Measurements from ENCODE around the gene VCL. TPM values are rescaled to one million over a fixed set of nuclear protein-coding genes. Genes with fewer than 3 reads are reported as not detected.

Gene VCL
- total RNA-seq, 1 donor from 2014 or later, result 26.8 TPM

DNA sequence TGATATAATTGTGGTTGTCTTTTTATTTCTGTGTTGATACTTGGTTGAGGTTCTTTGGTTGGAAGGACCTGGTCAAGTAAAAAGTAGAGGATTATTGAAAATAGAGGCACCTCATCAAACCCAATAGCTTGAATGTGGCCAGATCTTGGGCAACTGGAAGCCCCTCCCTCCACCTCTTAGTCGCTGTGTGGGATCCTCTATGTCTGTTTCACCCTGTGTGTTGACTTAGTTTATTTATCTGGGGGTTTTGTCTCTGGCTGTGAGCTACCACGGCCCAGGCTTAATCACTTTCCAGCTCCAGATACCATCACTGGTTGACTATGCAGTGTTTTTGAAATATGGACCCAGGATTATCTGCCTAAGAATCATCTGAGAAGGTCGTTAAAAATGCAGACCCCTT is 94.5 kb downstream of the VCL start:
- Mint-ChIP-seq H3K36me3 (ENCODE audit: low read depth) (peaks cover 42% of the 10 kb centered on the region), H3K4me3 (no peak overlapping the region), H3K27me3 (no peaks in the 10 kb centered on the region), H3K4me1 (no peaks in the 10 kb centered on the region), H3K9me3 (no peaks in the 10 kb centered on the region), H3K27ac (no peak overlapping the region)
- DNase-seq, result no peak
- intact Hi-C loops (cut with micrococcal nuclease), result no loop called here

DNA sequence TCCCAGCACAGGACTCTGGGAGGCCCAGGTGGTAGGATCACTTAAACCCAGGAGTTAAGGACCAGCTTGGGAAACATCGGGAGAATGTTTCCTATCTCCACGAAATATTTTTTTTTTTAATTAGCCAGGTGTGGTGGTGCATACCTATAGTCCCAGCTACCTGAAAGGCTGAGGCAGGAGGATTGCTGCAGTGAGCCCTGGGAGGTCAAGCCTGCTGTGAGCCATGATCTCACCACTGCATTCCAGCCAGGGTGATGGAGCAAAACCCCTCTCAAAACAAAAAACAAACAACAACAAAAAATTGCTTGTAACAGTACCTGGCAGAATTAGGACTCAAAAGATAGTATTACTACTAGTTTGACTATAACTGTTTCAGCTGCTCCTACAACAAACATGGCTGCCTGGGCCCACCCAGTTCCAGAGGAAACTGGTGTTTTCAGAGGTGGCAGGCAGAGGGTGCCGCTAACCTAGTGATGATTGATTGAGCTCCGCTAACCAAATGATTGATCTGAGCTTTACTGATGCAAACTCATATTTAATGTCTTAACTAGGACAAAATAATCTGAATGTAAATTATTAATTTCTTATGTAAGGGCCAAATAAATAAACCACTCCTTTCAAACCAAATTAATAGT is 95.7 kb downstream of the VCL start:
- H3K27me3 Mint-ChIP-seq, result no peaks in the 10 kb centered on the region
- DNase-seq, result no peak
- intact Hi-C loops (cut with micrococcal nuclease), result no loop called here
- H3K27ac Mint-ChIP-seq, result no peak overlapping the region
- H3K4me3 Mint-ChIP-seq, result no peak overlapping the region
- no peaks in the 10 kb centered on the region for H3K9me3 Mint-ChIP-seq
- no peaks in the 10 kb centered on the region for H3K4me1 Mint-ChIP-seq
- peaks cover 50% of the 10 kb centered on the region for H3K36me3 Mint-ChIP-seq (ENCODE audit: low read depth)

DNA sequence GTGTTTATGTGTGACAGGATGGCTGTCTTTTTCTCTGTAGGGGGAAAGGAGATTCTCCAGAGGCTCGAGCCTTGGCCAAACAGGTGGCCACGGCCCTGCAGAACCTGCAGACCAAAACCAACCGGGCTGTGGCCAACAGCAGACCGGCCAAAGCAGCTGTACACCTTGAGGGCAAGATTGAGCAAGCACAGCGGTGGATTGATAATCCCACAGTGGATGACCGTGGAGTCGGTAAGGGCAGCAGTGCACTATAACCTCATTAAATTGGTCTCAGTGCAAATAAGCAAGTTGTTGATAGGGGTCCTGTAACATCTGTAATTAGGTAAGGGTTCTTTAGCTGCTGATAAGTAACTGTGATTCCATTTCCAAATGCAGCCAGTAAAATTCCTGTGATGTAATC is 96.3 kb downstream of the VCL start:
- peaks cover 47% of the 10 kb centered on the region for H3K36me3 Mint-ChIP-seq (ENCODE audit: low read depth)
- peaks cover 4% of the 10 kb centered on the region for H3K4me1 Mint-ChIP-seq
- no peak overlapping the region for H3K4me3 Mint-ChIP-seq
- intact Hi-C loops (cut with micrococcal nuclease), result no loop called here
- no peak for DNase-seq
- no peak overlapping the region for H3K27ac Mint-ChIP-seq
- H3K9me3 Mint-ChIP-seq, result no peaks in the 10 kb centered on the region
- H3K27me3 Mint-ChIP-seq, result no peaks in the 10 kb centered on the region

DNA sequence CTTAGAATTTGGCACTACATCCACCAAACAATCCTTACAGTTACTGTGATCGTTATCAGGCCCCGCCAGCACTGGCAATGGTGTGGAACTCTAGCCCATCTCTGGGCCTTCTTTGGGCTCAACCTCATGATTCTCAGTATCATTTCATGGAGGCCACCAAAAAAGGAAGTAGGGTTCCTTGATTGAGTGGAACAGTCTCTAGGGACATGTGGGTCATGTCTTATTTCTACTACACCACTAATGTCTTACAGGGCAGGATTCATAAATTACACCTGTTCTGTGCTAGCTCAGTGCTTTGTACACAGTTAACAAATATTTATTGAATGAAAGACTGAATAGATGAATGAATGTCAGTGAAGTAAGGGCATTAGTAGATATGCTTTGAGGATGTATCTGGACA is 98.9 kb downstream of the VCL start:
- Mint-ChIP-seq H3K4me1 (peaks cover 4% of the 10 kb centered on the region), H3K36me3 (ENCODE audit: low read depth) (peaks cover 40% of the 10 kb centered on the region)
- DNase-seq, result no peak

DNA sequence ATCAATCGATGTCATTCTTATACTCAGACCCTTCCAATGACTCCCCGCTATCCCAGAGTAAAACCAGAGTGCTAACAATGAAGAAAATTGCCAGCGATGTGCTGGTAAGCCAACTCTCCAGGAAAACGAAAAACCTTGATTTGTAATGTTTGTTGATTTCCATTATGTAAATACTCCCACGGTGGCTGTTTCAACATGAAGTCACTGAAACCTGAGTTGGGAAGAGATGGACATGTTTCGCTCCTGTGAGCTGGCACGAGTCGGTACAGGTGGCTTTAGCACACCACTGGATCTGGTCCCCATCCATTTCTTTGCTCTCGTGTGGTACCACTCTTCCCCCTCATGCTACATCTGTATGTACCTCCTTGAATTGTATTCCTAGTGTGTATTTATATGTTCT is 99.9 kb downstream of the VCL start:
- DNase-seq, result no peak
- H3K36me3 Mint-ChIP-seq (ENCODE audit: low read depth), result peaks cover 41% of the 10 kb centered on the region
- no peak overlapping the region for H3K4me3 Mint-ChIP-seq
- intact Hi-C loops (cut with micrococcal nuclease), result no loop called here
- no peaks in the 10 kb centered on the region for H3K9me3 Mint-ChIP-seq
- H3K4me1 Mint-ChIP-seq, result peaks cover 4% of the 10 kb centered on the region
- H3K27ac Mint-ChIP-seq, result no peak overlapping the region
- H3K27me3 Mint-ChIP-seq, result no peaks in the 10 kb centered on the region

More for the DNA sequence above, 98.9 kb downstream of the VCL start:
- Mint-ChIP-seq H3K27ac (peak overlapping the region; percentile 26), H3K4me3 (no peak overlapping the region), H3K27me3 (no peaks in the 10 kb centered on the region), H3K9me3 (no peaks in the 10 kb centered on the region)
- intact Hi-C loops (cut with micrococcal nuclease), result no loop called here

DNA sequence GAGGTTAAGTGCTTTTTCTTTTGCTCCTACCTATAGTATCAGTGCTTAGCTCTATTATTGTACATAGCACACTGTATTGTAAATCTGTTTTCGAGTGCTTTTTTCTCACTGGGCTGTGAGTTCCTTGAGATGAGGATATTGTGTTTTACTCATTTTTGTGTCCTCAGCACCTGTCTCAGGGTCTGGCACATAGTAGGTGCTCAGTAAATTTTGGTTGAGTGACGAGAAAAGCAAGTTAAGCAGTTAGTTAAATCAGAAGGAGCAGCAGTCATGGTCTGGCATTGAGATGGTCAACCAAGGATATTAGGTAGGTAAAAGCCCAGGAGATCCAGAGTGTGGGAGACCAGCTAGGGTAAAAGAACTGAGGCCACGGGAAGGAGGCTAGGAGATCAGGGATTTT is 101.5 kb downstream of the VCL start:
- H3K27me3 Mint-ChIP-seq, result no peaks in the 10 kb centered on the region
- DNase-seq, result no peak
- peaks cover 40% of the 10 kb centered on the region for H3K36me3 Mint-ChIP-seq (ENCODE audit: low read depth)
- H3K9me3 Mint-ChIP-seq, result no peaks in the 10 kb centered on the region
- H3K27ac Mint-ChIP-seq, result no peak overlapping the region
- intact Hi-C loops (cut with micrococcal nuclease), result no loop called here
- H3K4me3 Mint-ChIP-seq, result no peak overlapping the region
- H3K4me1 Mint-ChIP-seq, result peaks cover 4% of the 10 kb centered on the region

DNA sequence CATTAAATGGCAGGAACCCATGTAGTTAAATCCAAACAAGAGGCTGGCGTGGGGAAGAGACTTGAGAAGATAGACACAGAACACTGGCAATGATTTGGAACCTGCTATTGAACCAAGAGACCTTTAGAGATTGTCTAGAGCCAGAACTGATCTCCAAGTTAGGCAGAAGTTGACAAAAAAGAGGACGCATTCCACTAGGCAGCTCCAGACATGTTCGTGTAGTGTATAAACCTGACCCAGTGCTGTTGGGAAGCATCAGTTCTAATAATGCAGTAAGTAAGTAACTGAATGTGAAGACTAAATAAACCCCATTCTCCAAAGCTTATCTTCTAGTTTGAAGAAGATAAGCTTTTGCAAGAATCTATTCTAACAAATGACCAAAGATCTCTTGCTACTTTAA is 101.9 kb downstream of the VCL start:
- DNase-seq, result no peak
- no peak overlapping the region for H3K27ac Mint-ChIP-seq
- no peaks in the 10 kb centered on the region for H3K27me3 Mint-ChIP-seq
- no peak overlapping the region for H3K4me3 Mint-ChIP-seq
- intact Hi-C loops (cut with micrococcal nuclease), result loop anchor here (5.0 kb wide), 1 partner anchor 213 kb away; no protein-coding TSS in a partner anchor
- H3K9me3 Mint-ChIP-seq, result no peaks in the 10 kb centered on the region
- H3K4me1 Mint-ChIP-seq, result peaks cover 4% of the 10 kb centered on the region
- H3K36me3 Mint-ChIP-seq (ENCODE audit: low read depth), result peaks cover 43% of the 10 kb centered on the region

DNA sequence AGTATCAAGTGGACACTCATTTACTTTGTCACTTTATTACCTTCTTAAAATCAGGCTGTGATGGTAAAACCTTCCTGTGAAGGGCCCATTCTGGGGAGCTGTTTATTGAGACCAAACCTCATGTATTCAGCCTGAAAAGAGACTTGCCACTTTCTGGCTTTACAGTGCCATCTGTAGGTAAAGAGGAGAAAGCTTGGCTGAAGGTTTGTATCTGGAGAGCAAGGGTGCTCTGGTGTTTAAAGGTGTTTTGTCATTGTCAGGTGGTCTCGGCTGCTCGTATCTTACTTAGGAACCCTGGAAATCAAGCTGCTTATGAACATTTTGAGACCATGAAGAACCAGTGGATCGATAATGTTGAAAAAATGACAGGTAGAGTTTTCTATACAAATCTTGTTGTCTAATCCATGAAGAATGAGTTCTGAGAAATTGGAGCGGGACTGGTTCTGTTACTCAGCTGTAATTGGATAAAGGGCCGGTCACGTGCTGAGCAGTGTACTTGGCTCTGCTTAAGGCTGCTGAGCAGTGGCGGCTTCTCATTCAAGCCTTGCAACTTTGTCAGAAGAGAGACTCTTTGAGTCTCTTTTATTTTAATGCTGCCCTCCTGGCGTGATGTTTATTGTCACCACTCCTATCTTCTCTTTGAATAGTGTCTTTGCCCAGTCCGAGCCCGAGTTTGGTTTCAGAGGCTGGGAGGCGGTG is 105.8 kb downstream of the VCL start:
- H3K27ac Mint-ChIP-seq, result no peak overlapping the region
- no peaks in the 10 kb centered on the region for H3K27me3 Mint-ChIP-seq
- peaks cover 43% of the 10 kb centered on the region for H3K36me3 Mint-ChIP-seq (ENCODE audit: low read depth)
- intact Hi-C loops (cut with micrococcal nuclease), result loop anchor here (5.0 kb wide), 1 partner anchor 216 kb away; no protein-coding TSS in a partner anchor
- no peak for DNase-seq
- peaks cover 4% of the 10 kb centered on the region for H3K4me1 Mint-ChIP-seq
- H3K9me3 Mint-ChIP-seq, result no peaks in the 10 kb centered on the region
- H3K4me3 Mint-ChIP-seq, result no peak overlapping the region

DNA sequence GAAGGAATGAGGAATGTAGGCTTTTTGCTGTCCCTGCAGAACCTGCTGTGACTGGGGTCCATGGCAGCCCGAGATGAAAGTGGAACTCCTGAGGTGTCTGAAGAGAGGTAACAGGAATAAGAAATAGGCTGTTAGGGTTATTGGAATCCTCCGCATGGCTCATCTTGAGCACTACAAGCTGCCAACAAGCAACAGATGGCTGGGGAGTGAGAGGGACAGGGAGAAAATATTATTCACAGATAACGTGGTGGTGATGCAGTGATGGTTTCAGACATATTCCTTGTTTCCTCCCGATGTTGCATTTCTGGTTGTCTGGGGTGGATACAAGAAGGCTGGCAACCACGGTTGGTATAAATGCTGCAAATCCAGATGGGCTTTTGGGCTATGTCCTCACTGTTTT is 106.6 kb downstream of the VCL start:
- Mint-ChIP-seq H3K27me3 (no peaks in the 10 kb centered on the region), H3K4me1 (peaks cover 3% of the 10 kb centered on the region), H3K36me3 (ENCODE audit: low read depth) (peaks cover 44% of the 10 kb centered on the region), H3K27ac (no peak overlapping the region), H3K4me3 (no peak overlapping the region), H3K9me3 (no peaks in the 10 kb centered on the region)
- no peak for DNase-seq
- intact Hi-C loops (cut with micrococcal nuclease), result loop anchor here (5.0 kb wide), 1 partner anchor 217 kb away; no protein-coding TSS in a partner anchor

DNA sequence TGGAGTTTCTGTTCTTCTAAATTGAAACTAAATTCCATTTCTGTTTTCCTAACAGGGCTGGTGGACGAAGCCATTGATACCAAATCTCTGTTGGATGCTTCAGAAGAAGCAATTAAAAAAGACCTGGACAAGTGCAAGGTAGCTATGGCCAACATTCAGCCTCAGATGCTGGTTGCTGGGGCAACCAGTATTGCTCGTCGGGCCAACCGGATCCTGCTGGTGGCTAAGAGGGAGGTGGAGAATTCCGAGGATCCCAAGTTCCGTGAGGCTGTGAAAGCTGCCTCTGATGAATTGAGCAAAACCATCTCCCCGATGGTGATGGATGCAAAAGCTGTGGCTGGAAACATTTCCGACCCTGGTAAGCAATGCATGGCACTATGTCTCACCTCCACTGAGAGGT is 107.1 kb downstream of the VCL start:
- Mint-ChIP-seq H3K4me3 (no peak overlapping the region), H3K9me3 (no peaks in the 10 kb centered on the region), H3K27ac (peak overlapping the region; percentile 37), H3K27me3 (no peaks in the 10 kb centered on the region), H3K36me3 (ENCODE audit: low read depth) (peaks cover 47% of the 10 kb centered on the region), H3K4me1 (peaks cover 5% of the 10 kb centered on the region)
- intact Hi-C loops (cut with micrococcal nuclease), result loop anchor here (5.0 kb wide), 1 partner anchor 218 kb away; no protein-coding TSS in a partner anchor
- no peak for DNase-seq

DNA sequence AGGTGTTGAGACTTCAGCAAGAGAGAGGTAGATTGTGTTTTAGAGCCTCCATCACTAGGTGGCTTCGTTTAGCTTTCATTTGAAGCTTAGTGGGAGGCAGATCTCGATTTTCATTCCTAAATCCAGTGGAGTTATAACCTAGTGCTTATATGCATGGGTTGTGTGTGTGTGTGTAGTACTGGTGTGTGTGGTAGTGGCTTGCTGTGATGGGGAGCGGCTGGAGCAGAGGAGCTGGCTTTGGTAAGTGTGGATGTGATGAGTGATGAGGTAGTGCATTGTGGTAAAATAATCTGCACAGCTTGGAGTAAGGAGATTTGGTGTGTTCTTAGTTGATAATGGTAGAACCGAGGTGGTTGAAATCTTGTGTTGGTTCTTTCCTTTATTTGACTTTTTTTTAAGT is 109.5 kb downstream of the VCL start:
- peaks cover 5% of the 10 kb centered on the region for H3K4me1 Mint-ChIP-seq
- H3K9me3 Mint-ChIP-seq, result no peaks in the 10 kb centered on the region
- H3K36me3 Mint-ChIP-seq (ENCODE audit: low read depth), result peaks cover 56% of the 10 kb centered on the region
- no peaks in the 10 kb centered on the region for H3K27me3 Mint-ChIP-seq
- no peak overlapping the region for H3K4me3 Mint-ChIP-seq
- H3K27ac Mint-ChIP-seq, result peak overlapping the region; percentile 30
- DNase-seq, result no peak
- intact Hi-C loops (cut with micrococcal nuclease), result no loop called here

DNA sequence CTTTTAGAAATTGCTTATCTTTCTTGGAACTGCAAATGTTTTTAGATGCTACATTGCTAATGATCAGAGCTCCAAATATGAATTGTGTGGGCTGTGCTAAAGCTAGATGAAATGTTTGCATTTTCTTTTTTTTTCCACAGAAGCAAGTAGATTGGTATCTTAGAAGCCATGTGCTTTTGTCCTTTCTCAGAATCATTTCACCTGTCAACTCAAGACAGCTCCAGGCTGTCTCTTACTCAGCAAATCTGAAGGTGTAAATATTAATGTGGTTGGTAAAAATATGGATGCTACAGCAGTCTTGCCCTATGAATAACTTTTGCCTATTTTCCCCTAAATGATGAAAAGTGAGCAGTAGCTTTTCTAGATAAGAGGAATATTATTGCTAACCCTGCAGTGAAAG is 111.5 kb downstream of the VCL start:
- peaks cover 5% of the 10 kb centered on the region for H3K4me1 Mint-ChIP-seq
- peaks cover 68% of the 10 kb centered on the region for H3K36me3 Mint-ChIP-seq (ENCODE audit: low read depth)
- no peaks in the 10 kb centered on the region for H3K27me3 Mint-ChIP-seq
- no peak overlapping the region for H3K27ac Mint-ChIP-seq
- no peak for DNase-seq
- H3K4me3 Mint-ChIP-seq, result no peak overlapping the region
- intact Hi-C loops (cut with micrococcal nuclease), result no loop called here
- no peaks in the 10 kb centered on the region for H3K9me3 Mint-ChIP-seq

DNA sequence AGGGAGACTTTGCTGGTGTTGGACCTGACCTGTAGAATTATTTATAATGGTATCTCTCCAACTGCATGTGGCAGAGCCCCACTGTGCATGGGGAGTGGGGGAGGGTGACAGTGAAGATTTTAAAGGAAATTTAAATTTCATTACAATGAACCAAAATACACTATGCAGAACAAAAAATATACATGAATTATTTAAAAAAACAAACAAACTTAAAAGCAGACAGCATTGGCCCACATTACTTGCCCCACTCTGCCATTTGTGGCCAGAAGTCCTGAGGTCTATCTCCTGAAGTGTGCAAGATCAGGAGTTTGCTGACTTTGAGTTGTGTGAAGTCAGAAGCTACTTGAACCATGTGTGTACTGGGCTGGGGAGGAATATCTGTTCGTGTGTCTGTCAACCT is 112.2 kb downstream of the VCL start:
- no peak for DNase-seq
- intact Hi-C loops (cut with micrococcal nuclease), result no loop called here
- H3K4me1 Mint-ChIP-seq, result peaks cover 5% of the 10 kb centered on the region
- H3K27me3 Mint-ChIP-seq, result no peaks in the 10 kb centered on the region
- peaks cover 65% of the 10 kb centered on the region for H3K36me3 Mint-ChIP-seq (ENCODE audit: low read depth)
- H3K9me3 Mint-ChIP-seq, result no peaks in the 10 kb centered on the region
- no peak overlapping the region for H3K4me3 Mint-ChIP-seq
- no peak overlapping the region for H3K27ac Mint-ChIP-seq

DNA sequence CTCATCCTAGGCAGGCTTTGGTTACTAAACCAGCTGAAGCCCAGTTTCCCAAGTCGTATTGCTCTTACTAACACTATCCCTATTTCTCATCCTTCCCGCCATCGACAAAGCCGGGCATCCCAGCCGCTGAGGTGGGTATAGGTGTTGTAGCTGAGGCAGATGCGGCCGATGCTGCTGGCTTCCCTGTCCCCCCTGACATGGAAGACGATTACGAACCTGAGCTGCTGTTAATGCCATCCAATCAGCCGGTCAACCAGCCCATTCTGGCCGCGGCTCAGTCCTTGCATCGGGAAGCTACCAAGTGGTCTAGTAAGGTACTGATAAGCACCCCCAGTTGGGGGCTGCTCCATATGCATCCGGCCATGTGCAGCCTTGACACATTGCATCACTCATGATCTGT is 113.9 kb downstream of the VCL start:
- Mint-ChIP-seq H3K4me1 (peaks cover 10% of the 10 kb centered on the region), H3K27me3 (no peaks in the 10 kb centered on the region), H3K9me3 (no peaks in the 10 kb centered on the region), H3K27ac (no peak overlapping the region), H3K36me3 (ENCODE audit: low read depth) (peaks cover 68% of the 10 kb centered on the region), H3K4me3 (no peak overlapping the region)
- DNase-seq, result no peak
- intact Hi-C loops (cut with micrococcal nuclease), result no loop called here

All from activated CD4-positive, alpha-beta T cell treated with anti-CD3 and anti-CD28 coated beads, Interleukin-2, amount 10 ng/mL, durations not matched to agents 24 days and 14 days (primary cell).